Measurements from ENCODE around the gene DUS3L. TPM values are rescaled to one million over a fixed set of nuclear protein-coding genes. Genes with fewer than 3 reads are reported as not detected.

Gene DUS3L
- polyA plus RNA-seq (2011; rRNA removed) (9.9 and 13.7 TPM in 2 replicates), polyA minus RNA-seq (2011; rRNA and poly(A)+ RNA removed) (20.1 TPM in 2 replicates)

GRCh38 chr19:5790559-5791520 lies at the start of gene DUS3L:
TSS of gene DUS3L (minus strand) at chr19:5791163. CDS start at chr19:5791141, 22 bp downstream.
- TF ChIP-seq, protein P1, sequence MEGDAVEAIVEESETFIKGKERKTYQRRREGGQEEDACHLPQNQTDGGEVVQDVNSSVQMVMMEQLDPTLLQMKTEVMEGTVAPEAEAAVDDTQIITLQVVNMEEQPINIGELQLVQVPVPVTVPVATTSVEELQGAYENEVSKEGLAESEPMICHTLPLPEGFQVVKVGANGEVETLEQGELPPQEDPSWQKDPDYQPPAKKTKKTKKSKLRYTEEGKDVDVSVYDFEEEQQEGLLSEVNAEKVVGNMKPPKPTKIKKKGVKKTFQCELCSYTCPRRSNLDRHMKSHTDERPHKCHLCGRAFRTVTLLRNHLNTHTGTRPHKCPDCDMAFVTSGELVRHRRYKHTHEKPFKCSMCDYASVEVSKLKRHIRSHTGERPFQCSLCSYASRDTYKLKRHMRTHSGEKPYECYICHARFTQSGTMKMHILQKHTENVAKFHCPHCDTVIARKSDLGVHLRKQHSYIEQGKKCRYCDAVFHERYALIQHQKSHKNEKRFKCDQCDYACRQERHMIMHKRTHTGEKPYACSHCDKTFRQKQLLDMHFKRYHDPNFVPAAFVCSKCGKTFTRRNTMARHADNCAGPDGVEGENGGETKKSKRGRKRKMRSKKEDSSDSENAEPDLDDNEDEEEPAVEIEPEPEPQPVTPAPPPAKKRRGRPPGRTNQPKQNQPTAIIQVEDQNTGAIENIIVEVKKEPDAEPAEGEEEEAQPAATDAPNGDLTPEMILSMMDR (IDR thresholded peaks at IDR 0.05; ENCODE audit: insufficient read depth, low read depth, low read length), result no peak
- peak; percentile 94 for DNase-seq (ENCODE audit: low read depth)
- no peaks in the 10 kb centered on the region for H3K27me3 ChIP-seq (ENCODE audit: control insufficient read depth, insufficient read depth, low read length)
- ChIA-PET POLR2A (interaction anchor here (0.6 kb wide), 1 partner anchor 71 kb away, joined by 4 read pairs; the partner anchor contains the start of genes CATSPERD and LONP1), CTCF (interaction anchor here (0.9 to 8.1 kb wide), 6 partner anchors 9 to 103 kb away, joined by 3 to 57 read pairs (median 3); partner anchors contain the start of genes LONP1 and NRTN)
- H3K4me3 ChIP-seq (ENCODE audit: low read depth, low read length), result peak within 1 kb of the TSS; percentile 71
- peaks cover 29% of the 10 kb centered on the region for H3K36me3 ChIP-seq (ENCODE audit: control insufficient read depth, insufficient read depth, low read length)

DNA sequence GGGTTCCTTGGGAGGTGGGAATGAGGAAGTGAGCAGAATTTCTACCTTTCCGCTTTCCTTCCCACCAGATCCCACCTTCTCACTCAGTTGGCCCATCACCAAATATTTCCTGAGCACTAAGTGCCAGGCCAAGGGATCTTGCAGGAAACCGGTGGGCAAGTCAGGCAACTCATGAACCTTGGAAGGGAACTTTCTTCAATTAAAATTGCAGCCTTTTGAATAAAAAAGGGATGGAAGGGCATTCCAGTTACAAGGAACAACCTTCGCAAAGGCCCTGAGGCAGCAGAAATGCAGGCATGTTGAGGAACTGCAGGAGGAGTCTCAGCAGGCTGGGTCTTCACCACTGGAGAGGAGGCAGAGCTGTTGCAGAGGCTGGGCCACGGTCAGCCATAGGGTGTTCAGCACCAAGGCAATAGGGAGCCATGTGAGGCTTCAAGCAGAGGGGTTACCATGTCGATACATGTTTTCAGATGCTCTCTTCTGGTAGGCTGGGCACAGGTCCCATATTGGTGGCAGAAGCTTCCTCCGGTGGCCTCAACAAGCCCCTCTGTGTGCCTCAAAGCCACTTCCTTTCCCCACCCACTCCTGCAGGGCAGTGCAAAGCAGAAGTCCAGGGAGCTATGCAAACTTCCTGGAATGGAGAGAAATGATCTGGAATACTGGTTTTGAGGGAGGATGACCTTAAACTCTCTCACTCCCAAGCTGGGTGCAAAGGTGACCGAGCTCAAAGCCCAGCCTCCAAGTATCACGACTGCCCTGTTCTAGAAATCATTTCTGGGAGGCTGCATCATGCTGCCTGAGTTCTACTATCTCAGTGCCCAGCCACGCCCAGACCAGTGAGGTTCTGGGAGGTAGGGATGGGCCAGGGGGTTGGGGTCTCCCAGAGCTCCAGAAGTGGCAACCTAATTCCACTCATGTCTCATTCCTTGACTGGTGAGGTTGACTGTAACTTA lies 48.4 kb upstream of the DUS3L start, which contains the start of gene FUT6:
TSS of gene FUT6 (minus strand) at position 638 of the 953 bp plus-strand sequence. CDS start 7,135 bp downstream, outside the sequence.
- no peak within 1 kb of the TSS for H3K4me3 ChIP-seq (ENCODE audit: low read depth, low read length)
- CTCF ChIA-PET, result no interaction called here
- TF ChIP-seq, protein P1 (IDR thresholded peaks at IDR 0.05; ENCODE audit: insufficient read depth, low read depth, low read length), result no peak
- H3K36me3 ChIP-seq (ENCODE audit: control insufficient read depth, insufficient read depth, low read length), result no peaks in the 10 kb centered on the region
- POLR2A ChIA-PET, result no interaction called here
- no peak for DNase-seq (ENCODE audit: low read depth)
- H3K27me3 ChIP-seq (ENCODE audit: control insufficient read depth, insufficient read depth, low read length), result peaks cover 4% of the 10 kb centered on the region

DNA sequence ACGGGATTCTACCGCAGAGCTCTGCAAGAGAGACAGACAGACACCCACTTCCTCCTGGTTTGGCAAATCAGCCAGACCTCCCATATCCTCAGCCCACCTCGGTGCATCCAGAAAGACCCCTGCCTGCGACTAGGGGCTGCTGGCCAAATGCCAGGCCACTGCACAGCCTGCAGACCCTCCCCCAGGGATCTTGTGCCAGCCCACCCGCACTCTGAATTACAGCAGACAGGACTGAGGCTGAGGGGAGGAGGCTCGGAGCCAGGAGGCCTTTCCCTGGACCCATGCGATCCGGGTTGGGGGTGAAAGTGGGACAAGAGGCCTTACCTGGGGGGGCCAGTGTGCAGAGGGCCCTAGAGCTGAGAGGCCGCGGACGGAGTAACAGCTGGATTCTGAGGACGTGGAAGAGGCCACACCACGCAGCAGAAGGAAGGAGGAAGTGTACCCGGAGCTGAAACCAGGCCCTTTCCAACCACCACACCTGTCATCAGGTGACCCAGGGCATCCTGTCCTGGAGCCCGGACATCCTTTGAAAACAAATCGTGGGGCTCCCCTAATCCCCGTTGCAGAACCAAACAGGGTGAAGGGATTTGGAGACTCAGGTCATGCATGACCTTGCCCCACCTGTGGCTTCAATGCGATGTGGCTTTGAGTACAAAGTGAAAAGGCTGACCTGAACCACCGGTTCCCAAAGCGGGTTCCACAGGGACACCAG lies 47.5 kb upstream of the DUS3L start:
- POLR2A ChIA-PET, result no interaction called here
- CTCF ChIA-PET, result interaction anchor here (0.5 kb wide), 1 partner anchor 118 kb away, joined by 3 read pairs; the partner anchor contains the start of gene CATSPERD

DNA sequence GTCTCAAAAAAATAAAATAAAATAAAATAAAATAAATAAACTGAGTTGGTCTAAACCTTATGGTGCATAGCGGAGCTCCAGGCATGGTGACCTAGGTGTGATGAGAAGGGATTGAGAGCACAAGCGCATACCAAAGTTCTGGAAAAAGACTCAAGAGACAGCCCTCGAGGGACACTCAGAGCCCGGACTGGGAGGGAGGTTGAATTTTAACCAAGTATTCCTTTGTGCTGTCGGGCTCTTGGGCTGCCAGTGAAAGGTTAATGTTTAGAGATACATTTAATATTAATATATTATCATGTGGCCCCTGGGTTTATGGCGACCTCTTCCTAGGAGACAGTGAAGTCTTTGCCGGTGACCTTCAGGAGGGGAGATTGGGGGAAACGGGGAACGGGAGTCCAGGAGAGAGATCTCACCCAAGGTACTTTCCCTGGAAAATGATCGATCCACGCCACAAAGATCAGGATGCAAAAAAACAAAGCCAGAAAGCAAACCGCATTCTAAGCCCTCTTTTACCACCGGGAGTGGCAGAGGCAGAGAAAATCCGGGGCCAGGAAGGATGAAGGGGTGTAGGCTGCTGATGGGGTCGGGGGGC lies 46.9 kb upstream of the DUS3L start:
- ChIA-PET POLR2A (no interaction called here), CTCF (interaction anchor here (0.5 kb wide), 1 partner anchor 117 kb away, joined by 3 read pairs; the partner anchor contains the start of gene CATSPERD)
- no peak for DNase-seq (ENCODE audit: low read depth)
- no peak overlapping the region for H3K4me3 ChIP-seq (ENCODE audit: low read depth, low read length)
- peaks cover 4% of the 10 kb centered on the region for H3K27me3 ChIP-seq (ENCODE audit: control insufficient read depth, insufficient read depth, low read length)
- H3K36me3 ChIP-seq (ENCODE audit: control insufficient read depth, insufficient read depth, low read length), result no peaks in the 10 kb centered on the region
- TF ChIP-seq, protein P1 (IDR thresholded peaks at IDR 0.05; ENCODE audit: insufficient read depth, low read depth, low read length), result no peak

More for the DNA sequence above, 47.5 kb upstream of the DUS3L start:
- Histone ChIP-seq H3K27me3 (ENCODE audit: control insufficient read depth, insufficient read depth, low read length) (peaks cover 4% of the 10 kb centered on the region), H3K4me3 (ENCODE audit: low read depth, low read length) (no peak overlapping the region), H3K36me3 (ENCODE audit: control insufficient read depth, insufficient read depth, low read length) (no peaks in the 10 kb centered on the region)
- DNase-seq (ENCODE audit: low read depth), result no peak
- TF ChIP-seq, protein P1 (IDR thresholded peaks at IDR 0.05; ENCODE audit: insufficient read depth, low read depth, low read length), result no peak

Data from BJ (cell line).